Lung (tissue), 12 donors: Measurements from ENCODE around the gene MAPK13. TPM values are rescaled to one million over a fixed set of nuclear protein-coding genes. Genes with fewer than 3 reads are reported as not detected.

ENCODE experiments used
- ATAC-seq: fragments of 200-7000 bp; cut with Tn5 transposase; one replicate; pipeline ENCODE4 v1.9.1; 2020; ENCODE audit warnings: moderate number of reproducible peaks; ENCODE audit not compliant: insufficient read depth, low FRiP score
- DNase-seq, 3 donors: peaks; one replicate each; pipeline ENCODE4 v3.0.0-alpha.2; 2013 to 2017
- H3K27ac ChIP-seq, 2 donors: one replicate each; pipeline ENCODE4 v1.5.1; 2013; ENCODE audit warnings: mild to moderate bottlenecking in 2 of 2, moderate library complexity in 2 of 2, control low read depth in 1 of 2, inconsistent platforms in 1 of 2, low read depth in 1 of 2, low read length in 1 of 2
- H3K27me3 ChIP-seq, 3 donors: one replicate each; pipeline ENCODE4 v1.5.1; 2013; ENCODE audit warnings: low read length in 2 of 3; ENCODE audit not compliant: control insufficient read depth in 3 of 3, insufficient read depth in 3 of 3
- H3K36me3 ChIP-seq, 4 donors: one replicate each; pipeline ENCODE4 v1.5.1; 2013; ENCODE audit warnings: low read length in 4 of 4, mild to moderate bottlenecking in 1 of 4, moderate library complexity in 1 of 4; ENCODE audit not compliant: control insufficient read depth in 4 of 4, insufficient read depth in 4 of 4
- H3K4me1 ChIP-seq, 5 donors: one replicate each; pipeline ENCODE4 v1.5.1; 2013; ENCODE audit warnings: low read length in 5 of 5, mild to moderate bottlenecking in 2 of 5, moderate library complexity in 1 of 5; ENCODE audit not compliant: control insufficient read depth in 5 of 5, insufficient read depth in 5 of 5
- H3K4me3 ChIP-seq: one replicate; pipeline ENCODE4 v1.5.1; 2013; ENCODE audit warnings: mild to moderate bottlenecking, control low read depth, moderate library complexity
- H3K9ac ChIP-seq, 2 donors: one replicate each; pipeline ENCODE4 v1.5.1; 2013; ENCODE audit warnings: low read length in 2 of 2, control low read depth in 1 of 2; ENCODE audit not compliant: insufficient read depth in 1 of 2
- H3K9me3 ChIP-seq, 4 donors: one replicate each; pipeline ENCODE4 v1.5.1; 2013; ENCODE audit warnings: low read length in 3 of 4, mild to moderate bottlenecking in 1 of 4, moderate library complexity in 1 of 4; ENCODE audit not compliant: control insufficient read depth in 4 of 4, insufficient read depth in 3 of 4
- WGBS, 2 donors: extraction: QIAGEN DNeasy Blood & Tissue Kit; methylation state at CpG; one replicate each; pipeline ENCODE4 v1.1.7; 2013; 5-methylcytosine and 5-hydroxymethylcytosine counted together
- polyA plus RNA-seq, 2 donors: library from polyadenylated mRNA; stranded (reverse); fragments of 200-250 nt; gene quantifications; one replicate each; pipeline ENCODE4 v1.2.1, GENCODE V29; 2013
- total RNA-seq, 2 donors: library from RNA; depleted of rRNA in 1 of 2; stranded (reverse); fragments of >200 nt in 1 of 2; gene quantifications; one replicate each; pipeline ENCODE4 v1.2.1, GENCODE V29; 2014 to 2021
- TF ChIP-seq, protein P1 (sequence below): IDR thresholded peaks from 2 replicates; pipeline ENCODE4 v1.5.1; 2012; ENCODE audit warnings: mild to moderate bottlenecking; ENCODE audit errors: control extremely low read depth, extremely low read depth
- donor health status: control.
- donor health status: control.
- donor health status: Bipolar disorder and iron deficiency.
- donor health status: healthy.
- donor health status: DM: yes; HTN: yes; CAD: no.

MAPK13 gene
- total and polyA plus RNA-seq, 4 donors: 29.9 to 73.3 (median 50.5) TPM

DNA sequence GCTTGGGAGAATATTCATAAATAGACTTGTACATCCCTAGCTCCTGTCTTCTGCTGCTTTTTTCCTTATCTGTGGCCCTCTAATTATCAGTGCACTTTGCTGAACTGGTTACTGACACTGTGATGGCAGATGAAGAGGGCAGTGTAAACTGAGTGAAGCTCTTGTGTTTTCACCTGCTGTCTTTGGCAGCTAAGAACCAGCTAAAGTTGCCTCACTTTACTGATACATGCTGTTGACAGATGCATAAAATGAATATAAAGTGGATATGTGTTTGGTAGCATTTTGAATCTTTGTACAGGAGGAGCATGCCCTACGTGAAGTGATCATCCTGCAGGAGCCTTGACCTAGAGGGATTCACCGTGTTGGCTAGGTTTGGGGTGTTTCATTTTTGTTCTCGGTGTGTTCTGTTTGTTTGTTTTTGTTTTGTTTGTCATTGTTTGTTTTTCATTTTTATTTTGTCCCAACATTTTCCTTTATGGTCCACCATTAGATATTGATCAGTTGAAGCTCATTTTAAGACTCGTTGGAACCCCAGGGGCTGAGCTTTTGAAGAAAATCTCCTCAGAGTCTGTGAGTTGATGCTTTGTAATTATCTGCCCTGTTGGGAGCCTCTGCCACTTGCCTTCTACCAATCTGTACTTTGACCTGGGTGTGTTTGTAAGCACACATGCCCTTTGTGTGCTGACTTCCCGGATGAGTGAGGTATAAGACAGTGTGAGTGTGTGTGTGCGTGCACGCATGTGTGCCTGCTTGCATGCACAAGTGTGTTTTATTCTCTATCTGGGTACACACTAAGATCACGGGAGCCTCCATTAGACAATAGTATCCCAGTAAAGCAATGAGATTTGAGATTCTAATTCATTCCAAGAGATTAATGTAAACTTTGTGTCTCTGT lies 34.6 kb upstream of the MAPK13 start:
- H3K27me3 ChIP-seq: no peaks in the 10 kb centered on the region
- DNase-seq (no peak), ATAC-seq (no peak)
- H3K4me1 ChIP-seq: peaks cover 0 to 8% (median 3%) of the 10 kb centered on the region in 5 donors
- no peaks in the 10 kb centered on the region for H3K9me3 ChIP-seq
- WGBS, 2 donors: 86 to 92% methylated on average over 8 of the region's 8 CpGs
- TF ChIP-seq, protein P1, sequence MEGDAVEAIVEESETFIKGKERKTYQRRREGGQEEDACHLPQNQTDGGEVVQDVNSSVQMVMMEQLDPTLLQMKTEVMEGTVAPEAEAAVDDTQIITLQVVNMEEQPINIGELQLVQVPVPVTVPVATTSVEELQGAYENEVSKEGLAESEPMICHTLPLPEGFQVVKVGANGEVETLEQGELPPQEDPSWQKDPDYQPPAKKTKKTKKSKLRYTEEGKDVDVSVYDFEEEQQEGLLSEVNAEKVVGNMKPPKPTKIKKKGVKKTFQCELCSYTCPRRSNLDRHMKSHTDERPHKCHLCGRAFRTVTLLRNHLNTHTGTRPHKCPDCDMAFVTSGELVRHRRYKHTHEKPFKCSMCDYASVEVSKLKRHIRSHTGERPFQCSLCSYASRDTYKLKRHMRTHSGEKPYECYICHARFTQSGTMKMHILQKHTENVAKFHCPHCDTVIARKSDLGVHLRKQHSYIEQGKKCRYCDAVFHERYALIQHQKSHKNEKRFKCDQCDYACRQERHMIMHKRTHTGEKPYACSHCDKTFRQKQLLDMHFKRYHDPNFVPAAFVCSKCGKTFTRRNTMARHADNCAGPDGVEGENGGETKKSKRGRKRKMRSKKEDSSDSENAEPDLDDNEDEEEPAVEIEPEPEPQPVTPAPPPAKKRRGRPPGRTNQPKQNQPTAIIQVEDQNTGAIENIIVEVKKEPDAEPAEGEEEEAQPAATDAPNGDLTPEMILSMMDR: no peak
- peaks cover 9 to 22% (median 10%) of the 10 kb centered on the region in 4 donors for H3K36me3 ChIP-seq
- no peak overlapping the region for H3K27ac ChIP-seq
- H3K9ac ChIP-seq: no peak overlapping the region
- no peak overlapping the region for H3K4me3 ChIP-seq

- Histone ChIP-seq H3K36me3 (peaks cover 7 to 21% (median 11%) of the 10 kb centered on the region in 4 donors), H3K27me3 (no peaks in the 10 kb centered on the region), H3K9me3 (no peaks in the 10 kb centered on the region), H3K4me3 (no peak overlapping the region), H3K4me1 (peaks cover 0 to 8% (median 3%) of the 10 kb centered on the region in 5 donors), H3K27ac (no peak overlapping the region), H3K9ac (no peak overlapping the region)
- TF ChIP-seq, protein P1: no peak
- DNase-seq (no peak), ATAC-seq (no peak)
- WGBS, 2 donors: 72 to 80% methylated on average over 3 of the region's 3 CpGs
Observed at GRCh38 chr6:36098253-36098919, 31.9 kb upstream of the MAPK13 start.

DNA sequence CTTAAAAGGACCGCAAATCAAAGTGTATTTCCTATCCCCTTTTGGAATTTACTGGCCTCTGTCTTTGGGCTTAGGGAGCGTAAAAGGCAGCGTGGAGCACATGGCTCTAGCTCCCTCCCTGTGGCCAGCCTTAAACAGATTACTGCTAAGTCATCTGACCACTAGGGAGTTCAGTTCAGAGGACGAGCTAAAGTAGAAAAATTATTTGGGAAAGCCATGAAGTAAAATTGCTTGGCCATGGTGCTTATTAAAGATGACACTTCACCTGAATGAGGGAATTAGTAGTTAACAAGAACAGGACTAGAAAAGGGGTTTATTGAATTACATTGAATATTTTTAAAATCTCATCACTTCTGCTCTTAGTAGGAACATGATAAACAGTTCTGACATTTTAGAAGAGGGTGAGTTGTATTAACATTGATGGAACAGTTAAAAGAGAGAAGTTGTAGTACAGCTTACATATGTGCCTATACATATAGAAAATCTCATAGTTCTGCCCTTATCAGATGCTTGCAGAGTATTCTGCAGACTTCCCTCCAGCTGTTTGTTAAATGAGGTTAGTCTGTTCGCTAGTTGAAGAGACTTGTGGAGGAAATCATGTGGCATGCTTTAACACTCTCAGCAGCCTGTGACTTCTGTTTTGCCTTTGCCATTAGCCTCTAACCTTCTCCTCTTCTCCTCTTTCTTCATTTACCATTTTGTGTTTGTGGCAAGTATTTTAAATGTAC lies 31.2 kb upstream of the MAPK13 start:
- Histone ChIP-seq H3K27me3 (no peaks in the 10 kb centered on the region), H3K9ac (no peak overlapping the region), H3K9me3 (no peaks in the 10 kb centered on the region), H3K36me3 (peaks cover 12 to 28% (median 15%) of the 10 kb centered on the region in 4 donors), H3K4me3 (no peak overlapping the region), H3K27ac (no peak overlapping the region), H3K4me1 (peaks cover 0 to 8% (median 3%) of the 10 kb centered on the region in 5 donors)
- ATAC-seq (no peak), DNase-seq (no peak)
- 64 to 74% methylated on average over 5 of the region's 5 CpGs for WGBS, 2 donors
- TF ChIP-seq, protein P1: no peak
